ENCODE measurements around the gene GCA.
A peak's percentile ranks its signal among the peaks of the same experiment; 100 is the strongest.

GCA gene

GRCh38 chr2:162333968-162334367 is 10.0 kb upstream of the GCA start:
- H3K9me2 ChIP-seq (ENCODE audit: low read depth, low read length) = no peaks in the 10 kb centered on the region
- no peaks in the 10 kb centered on the region for H4K20me1 ChIP-seq (ENCODE audit: insufficient read depth, low read length)
- no peak overlapping the region for H2AFZ ChIP-seq (ENCODE audit: low read length)
- no peaks in the 10 kb centered on the region for H3K79me2 ChIP-seq (ENCODE audit: insufficient read depth, low read length)
- H3F3A ChIP-seq (ENCODE audit: insufficient read depth, low read length) = no peaks in the 10 kb centered on the region
- no peak overlapping the region for H3K4me2 ChIP-seq (ENCODE audit: low read length)
- H3K27me3 ChIP-seq (ENCODE audit: insufficient read depth, low read length) = no peaks in the 10 kb centered on the region
- no peaks in the 10 kb centered on the region for H3K36me3 ChIP-seq (ENCODE audit: insufficient read depth, low read length)
- H3K9me3 ChIP-seq (ENCODE audit: low read length) = no peaks in the 10 kb centered on the region
- H3K4me3 ChIP-seq (ENCODE audit: low read depth, low read length, poor library complexity, severe bottlenecking) = no peak overlapping the region
- H3K27ac ChIP-seq (ENCODE audit: low read depth, low read length, poor library complexity, severe bottlenecking) = no peak overlapping the region
- no peak for TF ChIP-seq EZH2 (IDR thresholded peaks at IDR 0.05; ENCODE audit: borderline replicate concordance, low read length)
- TF ChIP-seq CTCF (IDR thresholded peaks at IDR 0.05; ENCODE audit: low read length) = peak; percentile 65
- H3K4me1 ChIP-seq (ENCODE audit: insufficient read depth, low read length, severe bottlenecking) = no peaks in the 10 kb centered on the region
- no peak overlapping the region for H3K9ac ChIP-seq (ENCODE audit: low read length)

- TF ChIP-seq EZH2 (IDR thresholded peaks at IDR 0.05; ENCODE audit: borderline replicate concordance, low read length) (no peak), CTCF (IDR thresholded peaks at IDR 0.05; ENCODE audit: low read length) (no peak)
These were observed 6.1 kb upstream of the GCA start for GRCh38 chr2:162337868-162338267.

GRCh38 chr2:162340822-162341221 is 3.1 kb upstream of the GCA start:
- TF ChIP-seq CTCF (IDR thresholded peaks at IDR 0.05; ENCODE audit: low read length) (no peak), EZH2 (IDR thresholded peaks at IDR 0.05; ENCODE audit: borderline replicate concordance, low read length) (no peak)
- Histone ChIP-seq H3K79me2 (ENCODE audit: insufficient read depth, low read length) (no peaks in the 10 kb centered on the region), H2AFZ (ENCODE audit: low read length) (no peak overlapping the region), H3K9ac (ENCODE audit: low read length) (no peak overlapping the region), H3K27ac (ENCODE audit: low read depth, low read length, poor library complexity, severe bottlenecking) (no peak overlapping the region), H3F3A (ENCODE audit: insufficient read depth, low read length) (no peaks in the 10 kb centered on the region), H3K27me3 (ENCODE audit: insufficient read depth, low read length) (no peaks in the 10 kb centered on the region), H3K4me3 (ENCODE audit: low read depth, low read length, poor library complexity, severe bottlenecking) (no peak overlapping the region), H3K9me2 (ENCODE audit: low read depth, low read length) (no peaks in the 10 kb centered on the region), H3K9me3 (ENCODE audit: low read length) (no peaks in the 10 kb centered on the region), H3K4me2 (ENCODE audit: low read length) (no peak overlapping the region), H3K36me3 (ENCODE audit: insufficient read depth, low read length) (no peaks in the 10 kb centered on the region), H4K20me1 (ENCODE audit: insufficient read depth, low read length) (no peaks in the 10 kb centered on the region), H3K4me1 (ENCODE audit: insufficient read depth, low read length, severe bottlenecking) (peaks cover 18% of the 10 kb centered on the region)

More at GRCh38 chr2:162337868-162338267, 6.1 kb upstream of the GCA start:
- no peak overlapping the region for H3K27ac ChIP-seq (ENCODE audit: low read depth, low read length, poor library complexity, severe bottlenecking)
- no peak overlapping the region for H3K9ac ChIP-seq (ENCODE audit: low read length)
- no peaks in the 10 kb centered on the region for H3F3A ChIP-seq (ENCODE audit: insufficient read depth, low read length)
- H3K9me3 ChIP-seq (ENCODE audit: low read length) = no peaks in the 10 kb centered on the region
- H3K36me3 ChIP-seq (ENCODE audit: insufficient read depth, low read length) = no peaks in the 10 kb centered on the region
- H3K4me1 ChIP-seq (ENCODE audit: insufficient read depth, low read length, severe bottlenecking) = no peaks in the 10 kb centered on the region
- H4K20me1 ChIP-seq (ENCODE audit: insufficient read depth, low read length) = no peaks in the 10 kb centered on the region
- H3K4me3 ChIP-seq (ENCODE audit: low read depth, low read length, poor library complexity, severe bottlenecking) = no peak overlapping the region
- H3K9me2 ChIP-seq (ENCODE audit: low read depth, low read length) = no peaks in the 10 kb centered on the region
- H3K4me2 ChIP-seq (ENCODE audit: low read length) = no peak overlapping the region
- H3K27me3 ChIP-seq (ENCODE audit: insufficient read depth, low read length) = no peaks in the 10 kb centered on the region
- no peaks in the 10 kb centered on the region for H3K79me2 ChIP-seq (ENCODE audit: insufficient read depth, low read length)
- H2AFZ ChIP-seq (ENCODE audit: low read length) = no peak overlapping the region
